Embryonic facial prominence (tissue), 1 donor: ENCODE data around the gene NRXN3.

ENCODE experiments used
- DNase-seq: peaks from one replicate; pipeline ENCODE4 v3.0.0-alpha.2; 2016; ENCODE audit errors: extremely low spot score

NRXN3 gene

GRCh38 chr14:78170203-78170602, at the start of gene NRXN3:
TSS of gene NRXN3 (plus strand) at chr14:78170373. CDS start at chr14:78243094, 72,721 bp downstream.
- DNase-seq, result no peak

DNA sequence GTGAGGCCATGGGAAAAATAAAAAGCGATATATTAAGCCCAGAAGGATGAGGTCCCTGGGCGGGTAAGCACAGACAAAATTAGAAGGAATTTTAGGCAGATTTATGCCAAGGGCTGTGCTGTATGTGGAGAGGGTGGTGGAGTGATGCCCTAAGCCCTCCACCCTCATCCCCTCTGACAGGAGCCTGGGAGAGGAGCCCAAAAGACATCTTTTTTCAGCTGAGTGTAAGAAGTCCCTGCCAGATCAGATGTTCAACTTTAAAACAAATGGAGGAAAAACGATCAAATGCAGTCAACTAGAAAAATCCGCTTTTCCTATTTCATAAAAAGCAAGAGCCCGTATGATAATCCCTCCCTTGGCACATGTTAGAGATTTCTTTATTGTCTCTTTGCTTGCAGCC, 47.7 kb upstream of the NRXN3 start:
- no peak for DNase-seq

DNA sequence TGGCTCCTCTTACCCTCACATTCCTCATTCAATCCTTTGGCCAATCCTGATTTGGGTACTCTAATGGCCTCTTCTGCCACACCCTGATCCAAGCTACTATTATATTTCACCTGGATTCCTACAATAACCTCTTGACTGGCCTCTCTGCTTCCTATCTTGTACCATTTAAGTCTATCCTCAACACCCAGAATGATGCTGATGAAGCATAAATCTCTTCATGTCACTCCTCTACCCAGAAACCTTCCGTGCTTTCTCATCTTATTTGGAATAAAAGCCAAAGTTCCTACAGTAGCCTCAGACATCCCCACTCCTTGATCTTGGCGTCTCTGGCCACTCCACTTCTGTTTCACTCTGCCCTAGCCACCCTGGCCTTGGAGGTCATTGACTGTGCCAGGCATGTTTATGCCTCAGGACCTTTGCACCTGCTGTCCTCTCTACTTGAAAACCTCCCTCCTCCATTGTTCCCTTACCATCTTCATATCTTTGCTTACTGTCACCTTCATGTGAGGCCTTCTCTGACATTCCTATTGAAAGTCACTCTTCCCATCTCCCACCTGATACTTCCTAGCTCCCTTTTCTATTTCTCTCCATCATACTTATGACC, 46.4 kb upstream of the NRXN3 start:
- DNase-seq, result no peak

GRCh38 chr14:78127961-78128360, 42.2 kb upstream of the NRXN3 start:
- DNase-seq, result no peak

DNA sequence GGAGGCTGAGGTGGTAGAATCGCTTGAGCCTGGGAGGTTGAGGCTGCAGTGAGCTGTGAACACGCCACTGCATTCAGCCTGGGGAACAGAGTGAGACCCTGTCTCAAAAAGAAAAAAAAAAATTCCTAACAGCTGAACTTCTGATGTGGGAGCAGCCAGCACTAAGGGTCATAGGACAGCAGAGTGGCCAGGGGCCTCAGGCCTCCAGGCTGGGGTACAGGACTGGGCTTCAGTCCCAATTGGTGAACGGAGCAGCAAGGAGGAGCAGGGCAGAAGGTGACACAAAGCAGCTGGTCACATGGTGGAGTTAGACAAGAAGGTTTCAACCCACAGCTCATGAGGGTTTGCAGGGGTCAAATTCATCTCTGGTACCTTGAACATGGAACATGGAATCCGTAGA, 40.8 kb upstream of the NRXN3 start:
- DNase-seq, result no peak

DNA sequence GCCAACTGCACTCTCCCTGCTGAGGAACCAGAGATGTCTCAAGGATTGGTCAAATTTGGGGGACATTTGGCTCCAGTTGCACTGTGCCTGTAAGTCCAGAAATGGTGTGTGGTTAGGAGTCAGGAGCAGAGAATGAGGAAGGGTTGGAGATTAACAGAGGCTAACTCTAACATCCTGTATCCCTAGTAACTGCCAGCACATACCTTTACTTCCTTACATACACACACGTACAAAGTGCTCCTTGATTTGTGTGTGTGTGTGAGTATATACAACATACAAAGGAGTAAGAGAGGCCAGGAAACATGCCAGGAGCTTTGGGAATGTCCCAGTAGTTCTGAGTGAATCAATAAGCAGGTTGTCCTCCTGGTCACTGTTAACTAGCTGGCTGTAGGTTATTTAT, 39.8 kb upstream of the NRXN3 start:
- DNase-seq, result no peak

GRCh38 chr14:78131201-78131600, 39.0 kb upstream of the NRXN3 start:
- DNase-seq, result no peak

DNA sequence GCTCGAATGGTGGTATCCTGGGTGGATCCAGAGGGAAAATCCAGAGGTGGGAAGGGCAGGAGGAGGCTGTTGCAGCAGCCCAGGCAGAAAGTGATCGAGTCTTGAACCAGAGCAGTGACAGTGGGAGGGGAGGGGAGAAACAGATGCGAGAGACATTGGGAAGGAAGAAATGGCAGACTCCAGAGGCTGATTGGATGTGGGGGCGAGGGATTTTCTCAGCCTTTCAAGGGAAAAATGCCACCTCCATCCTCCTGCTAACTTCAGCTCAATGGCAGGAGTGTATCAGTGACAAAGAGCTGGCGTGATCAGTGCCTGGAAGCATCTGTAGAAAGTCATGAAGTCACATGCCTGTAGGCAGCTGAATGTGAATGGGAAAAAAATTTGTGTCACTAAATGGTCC, 38.6 kb upstream of the NRXN3 start:
- no peak for DNase-seq

DNA sequence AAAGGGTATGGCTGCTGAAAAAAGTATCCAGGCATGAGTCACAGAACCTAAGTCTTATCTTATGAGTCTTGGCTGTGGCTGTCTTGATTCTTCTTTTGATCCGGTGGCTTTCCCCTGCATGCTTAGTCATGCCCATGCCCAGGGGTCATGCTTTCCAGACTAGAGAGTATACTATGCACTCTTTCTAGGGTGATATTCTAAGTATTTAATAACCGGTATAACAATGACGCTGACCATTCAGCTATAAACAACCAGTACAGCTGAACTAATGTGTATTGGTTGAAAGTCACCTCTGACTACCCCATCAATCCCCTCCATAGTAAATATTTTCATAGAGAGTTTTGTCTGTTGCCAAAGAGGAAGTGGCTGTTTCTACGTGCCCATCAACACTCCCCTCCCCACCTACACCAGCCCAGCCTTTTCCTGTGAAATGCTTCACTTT, 34.7 kb upstream of the NRXN3 start:
- DNase-seq, result no peak

DNA sequence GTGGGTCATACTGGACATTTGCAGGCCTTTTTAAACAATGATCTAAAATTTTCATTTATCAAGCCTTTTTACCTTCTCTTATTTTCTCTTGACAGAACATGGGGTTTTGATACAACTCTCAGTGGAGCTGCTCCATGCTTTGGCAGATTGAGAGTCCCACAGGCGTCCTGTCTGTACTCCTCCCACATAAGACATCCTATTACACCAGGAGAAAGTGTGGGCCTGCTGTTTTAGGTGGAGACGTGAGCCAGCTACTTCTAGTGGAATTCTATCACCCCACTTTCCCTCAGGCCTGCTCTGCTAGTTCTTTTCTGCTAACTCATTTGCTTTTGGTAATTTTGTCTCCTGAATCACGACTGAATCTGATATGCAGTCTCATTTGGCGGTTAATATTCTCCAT, 33.5 kb upstream of the NRXN3 start:
- no peak for DNase-seq

DNA sequence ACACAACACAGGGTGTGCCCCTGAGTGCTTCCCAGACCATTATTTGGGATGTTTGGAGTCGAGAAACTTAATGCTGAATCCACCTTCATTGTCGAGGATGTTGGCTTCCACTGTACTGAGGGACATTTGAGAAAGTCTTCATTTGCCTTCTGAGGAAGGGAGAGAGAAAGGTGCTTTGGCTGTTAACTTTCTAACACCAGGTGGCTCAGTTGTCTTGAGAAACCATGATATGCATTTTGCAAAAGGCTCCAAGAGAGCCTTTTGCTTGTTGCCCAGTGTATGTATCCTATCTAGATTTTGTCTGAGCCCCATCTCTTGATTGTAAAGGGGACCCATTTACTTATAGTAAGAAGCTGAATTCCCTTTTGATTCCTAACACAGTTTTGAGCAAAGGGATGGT, 28.6 kb upstream of the NRXN3 start:
- no peak for DNase-seq

DNA sequence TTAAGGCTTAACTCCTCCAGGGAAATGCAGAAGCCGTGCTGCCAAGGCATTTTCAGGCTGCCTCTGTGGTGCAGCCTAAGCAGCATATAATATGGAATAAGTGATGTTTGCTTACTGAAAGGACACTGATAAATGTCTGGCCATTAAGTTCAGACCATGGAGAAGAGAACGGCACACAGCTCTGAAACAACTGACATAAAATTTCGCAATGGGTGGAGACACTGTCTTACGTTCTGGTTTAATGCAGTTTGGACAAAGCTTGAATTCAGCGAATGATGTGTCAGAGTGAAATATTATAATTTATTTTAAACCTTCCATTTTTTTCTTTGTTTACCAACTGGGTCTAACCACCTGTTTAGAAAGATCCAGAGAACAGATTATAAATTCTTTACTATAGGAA, 27.2 kb upstream of the NRXN3 start:
- no peak for DNase-seq

DNA sequence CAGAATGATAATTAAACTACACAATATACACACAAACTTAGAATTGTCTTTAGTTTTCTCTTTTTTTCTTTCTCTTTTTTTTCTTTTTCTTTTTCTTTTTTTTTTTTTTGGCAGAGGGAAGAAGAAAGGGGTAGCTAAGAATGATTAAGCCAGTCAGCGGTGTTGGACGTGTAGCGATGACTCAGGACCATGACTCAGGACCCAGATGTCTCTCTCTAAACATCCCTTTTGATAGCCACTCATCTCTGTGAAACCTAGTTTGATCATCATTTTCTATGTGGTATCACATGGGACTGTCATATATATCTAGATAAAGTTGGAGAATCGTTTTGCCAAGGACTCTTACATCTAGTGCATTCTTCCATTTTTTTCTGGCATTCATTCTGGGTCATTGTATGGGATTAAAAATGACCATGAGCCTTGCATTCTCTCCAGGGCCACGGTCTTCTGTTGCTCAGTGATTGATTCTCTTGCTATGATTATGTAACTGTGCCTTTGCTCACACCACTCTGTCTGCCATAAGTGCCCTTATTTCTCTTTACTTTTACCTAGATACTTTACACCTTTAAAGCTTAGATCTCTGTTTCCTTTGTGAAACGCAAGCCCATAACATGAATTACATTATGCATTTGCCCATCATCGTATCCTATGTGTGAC, 26.6 kb upstream of the NRXN3 start:
- no peak for DNase-seq

- no peak for DNase-seq
Observed at GRCh38 chr14:78152201-78153063, 17.7 kb upstream of the NRXN3 start.

- no peak for DNase-seq
Observed at GRCh38 chr14:78153064-78153341, 17.2 kb upstream of the NRXN3 start.

DNA sequence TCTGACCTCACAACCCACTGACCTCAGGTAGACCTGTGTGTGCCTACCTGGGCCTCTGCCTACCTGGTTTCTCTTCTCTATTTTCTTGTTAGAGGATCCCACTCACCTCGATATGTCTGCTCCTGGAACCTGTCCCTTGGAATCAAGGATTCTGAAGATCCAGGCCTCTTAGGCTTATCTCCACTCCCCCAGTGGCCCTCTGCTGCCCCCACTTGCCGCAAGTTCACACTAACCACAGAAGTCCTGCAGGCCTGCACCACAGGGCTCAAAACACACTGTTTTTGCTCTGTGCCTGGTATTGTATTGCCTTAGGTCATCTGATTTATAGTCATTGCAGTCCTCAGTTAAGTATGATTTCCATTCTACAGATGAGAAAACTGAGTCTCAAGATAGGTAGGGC, 15.3 kb upstream of the NRXN3 start:
- no peak for DNase-seq

GRCh38 chr14:78156196-78156595, 14.0 kb upstream of the NRXN3 start:
- no peak for DNase-seq

GRCh38 chr14:78157494-78158437, 12.4 kb upstream of the NRXN3 start:
- peak; percentile 24 for DNase-seq

GRCh38 chr14:78162202-78162601, 8.0 kb upstream of the NRXN3 start:
- DNase-seq, result no peak

DNA sequence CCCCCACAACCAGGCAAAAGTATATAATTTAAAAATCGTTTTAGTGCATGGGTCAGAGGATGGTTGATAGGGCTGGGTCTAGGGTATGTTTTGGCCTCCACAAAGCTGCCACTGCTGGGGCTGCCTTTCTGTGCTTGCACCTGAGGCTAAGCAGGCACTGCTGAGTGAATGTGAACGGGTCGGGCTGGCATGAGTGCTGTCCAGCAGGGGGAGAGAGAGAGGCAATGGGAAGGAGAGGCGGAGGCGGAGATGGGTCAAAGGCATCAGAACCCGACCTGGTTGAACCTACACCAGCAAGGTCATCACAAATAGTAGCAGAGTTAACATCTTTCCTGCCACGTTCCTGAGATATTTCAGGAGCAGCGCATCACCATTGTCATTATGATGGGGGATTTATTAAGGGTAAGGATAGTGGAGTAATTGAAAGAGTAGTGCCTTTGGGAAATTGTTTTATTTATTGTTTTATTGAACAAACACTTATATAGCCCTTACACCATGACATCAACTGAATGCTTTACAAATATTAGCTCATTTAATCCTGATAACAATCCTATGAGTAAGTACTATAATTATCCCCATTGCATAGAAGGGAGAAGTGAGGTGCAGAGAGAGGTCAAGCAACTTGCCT, 5.8 kb upstream of the NRXN3 start:
- DNase-seq, result no peak

DNA sequence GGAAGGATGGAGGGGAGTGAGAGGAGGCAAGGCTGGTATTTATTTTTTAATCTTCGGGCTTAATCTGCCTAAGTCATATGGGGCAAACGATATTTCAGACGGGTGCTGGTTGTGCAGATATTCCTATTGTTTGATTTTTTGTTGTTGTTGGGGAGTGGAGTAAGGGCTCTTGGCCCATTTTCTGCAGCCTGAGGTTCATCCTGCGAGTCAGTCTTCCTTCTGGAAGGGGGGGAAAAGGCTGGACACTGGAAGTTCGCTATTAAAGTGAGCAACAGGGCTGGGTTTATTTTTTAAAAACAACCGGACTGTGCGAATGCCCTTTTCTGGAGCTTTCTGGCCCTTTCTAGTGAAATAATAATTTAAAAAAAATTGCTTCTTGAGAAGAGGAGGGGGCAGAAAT, 2.3 kb downstream of the NRXN3 start:
- no peak for DNase-seq
